ENCODE results near the gene ATP5MC3. TPM values are rescaled to one million over a fixed set of nuclear protein-coding genes. Genes with fewer than 3 reads are reported as not detected.

ATP5MC3 gene
- total RNA-seq, 1 donor from 2014 or later, result 76.1 TPM

- no peak for TF ChIP-seq CTCF (IDR thresholded peaks at IDR 0.05; ENCODE audit: insufficient read depth, low read length, severe bottlenecking)
- H3K27me3 ChIP-seq (ENCODE audit: control insufficient read depth, insufficient read depth, low read length), result no peaks in the 10 kb centered on the region
- FAIRE-seq, result no peak
- DNase-seq (ENCODE audit: low read depth), result no peak
- no peaks in the 10 kb centered on the region for H3K36me3 ChIP-seq (ENCODE audit: control insufficient read depth, insufficient read depth, low read length)
- no peak overlapping the region for H3K4me3 ChIP-seq (ENCODE audit: low read depth, low read length)
These were observed 25.0 kb downstream of the ATP5MC3 start for GRCh38 chr2:175156534-175156933.

GRCh38 chr2:175154661-175155082 lies 26.8 kb downstream of the ATP5MC3 start:
- TF ChIP-seq CTCF (IDR thresholded peaks at IDR 0.05; ENCODE audit: insufficient read depth, low read length, severe bottlenecking), result no peak
- no peak overlapping the region for H3K4me3 ChIP-seq (ENCODE audit: low read depth, low read length)
- no peaks in the 10 kb centered on the region for H3K36me3 ChIP-seq (ENCODE audit: control insufficient read depth, insufficient read depth, low read length)
- FAIRE-seq (no peak), DNase-seq (ENCODE audit: low read depth) (peak; percentile 93)
- no peaks in the 10 kb centered on the region for H3K27me3 ChIP-seq (ENCODE audit: control insufficient read depth, insufficient read depth, low read length)

GRCh38 chr2:175152242-175152641 lies 29.3 kb downstream of the ATP5MC3 start:
- TF ChIP-seq CTCF (IDR thresholded peaks at IDR 0.05; ENCODE audit: insufficient read depth, low read length, severe bottlenecking), result no peak
- DNase-seq (ENCODE audit: low read depth) (peak; percentile 82), FAIRE-seq (no peak)

GRCh38 chr2:175151791-175152190 lies 29.7 kb downstream of the ATP5MC3 start:
- TF ChIP-seq CTCF (IDR thresholded peaks at IDR 0.05; ENCODE audit: insufficient read depth, low read length, severe bottlenecking), result no peak
- no peaks in the 10 kb centered on the region for H3K36me3 ChIP-seq (ENCODE audit: control insufficient read depth, insufficient read depth, low read length)
- FAIRE-seq (no peak), DNase-seq (ENCODE audit: low read depth) (no peak)
- no peaks in the 10 kb centered on the region for H3K27me3 ChIP-seq (ENCODE audit: control insufficient read depth, insufficient read depth, low read length)
- H3K4me3 ChIP-seq (ENCODE audit: low read depth, low read length), result no peak overlapping the region

More at GRCh38 chr2:175152242-175152641, 29.3 kb downstream of the ATP5MC3 start:
- H3K36me3 ChIP-seq (ENCODE audit: control insufficient read depth, insufficient read depth, low read length), result no peaks in the 10 kb centered on the region
- H3K4me3 ChIP-seq (ENCODE audit: low read depth, low read length), result no peak overlapping the region
- no peaks in the 10 kb centered on the region for H3K27me3 ChIP-seq (ENCODE audit: control insufficient read depth, insufficient read depth, low read length)

GRCh38 chr2:175147186-175147585 lies 34.3 kb downstream of the ATP5MC3 start:
- TF ChIP-seq CTCF (IDR thresholded peaks at IDR 0.05; ENCODE audit: insufficient read depth, low read length, severe bottlenecking), result no peak
- DNase-seq (ENCODE audit: low read depth) (peak; percentile 35), FAIRE-seq (no peak)
- Histone ChIP-seq H3K27me3 (ENCODE audit: control insufficient read depth, insufficient read depth, low read length) (no peaks in the 10 kb centered on the region), H3K36me3 (ENCODE audit: control insufficient read depth, insufficient read depth, low read length) (no peaks in the 10 kb centered on the region), H3K4me3 (ENCODE audit: low read depth, low read length) (no peak overlapping the region)

- FAIRE-seq, result no peak
- H3K4me3 ChIP-seq (ENCODE audit: low read depth, low read length), result no peak overlapping the region
- no peak for TF ChIP-seq CTCF (IDR thresholded peaks at IDR 0.05; ENCODE audit: insufficient read depth, low read length, severe bottlenecking)
- no peaks in the 10 kb centered on the region for H3K27me3 ChIP-seq (ENCODE audit: control insufficient read depth, insufficient read depth, low read length)
- no peak for DNase-seq (ENCODE audit: low read depth)
- no peaks in the 10 kb centered on the region for H3K36me3 ChIP-seq (ENCODE audit: control insufficient read depth, insufficient read depth, low read length)
These were observed 37.8 kb downstream of the ATP5MC3 start for GRCh38 chr2:175143678-175144077.

All from bronchial epithelial cell (primary cell).